GM10266 (cell line): ENCODE data around the gene NBEA.

Experiments
- DNase-seq: peaks from one replicate; pipeline ENCODE4 v3.0.0; 2012; ENCODE audit errors: extremely low spot score
- TF ChIP-seq, protein P1 (sequence below): IDR thresholded peaks from 2 replicates; pipeline ENCODE4 v1.5.1; 2012; ENCODE audit warnings: mild to moderate bottlenecking, low read depth; ENCODE audit not compliant: control insufficient read depth, insufficient read depth; ENCODE audit errors: missing control alignments

NBEA gene

DNA sequence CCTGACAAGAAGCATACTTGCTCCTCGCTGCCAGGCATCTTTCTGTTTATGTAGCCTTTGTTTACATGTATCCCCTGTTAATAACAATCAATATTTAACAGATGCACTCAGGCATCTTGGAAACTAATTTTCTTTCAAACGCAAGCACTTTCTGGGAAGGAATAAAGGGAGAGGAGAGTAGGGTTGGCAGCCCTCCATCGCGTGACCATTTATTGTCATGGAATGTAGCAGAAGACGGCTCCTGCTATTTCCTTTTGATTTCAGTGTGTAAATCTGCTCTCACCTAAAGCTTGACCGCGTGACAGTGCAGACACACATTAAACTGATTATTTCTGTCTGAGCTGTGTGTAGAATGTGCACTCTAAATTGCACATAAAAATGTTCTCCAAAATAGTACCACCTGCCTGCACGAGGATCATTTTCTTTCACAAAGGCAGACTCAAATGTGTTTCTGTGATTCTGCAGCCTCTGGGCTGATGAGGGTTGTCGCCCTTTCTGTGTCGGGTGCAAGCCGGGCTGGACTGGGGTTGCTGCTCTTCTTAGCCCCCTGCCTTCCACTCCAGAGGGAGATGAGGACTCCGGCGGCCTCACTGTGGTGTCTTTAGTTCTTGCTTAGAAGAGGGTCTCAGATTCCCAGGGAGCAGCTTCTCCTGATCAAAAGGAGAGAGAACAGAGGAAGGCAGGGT lies 757.9 kb downstream of the NBEA start:
- TF ChIP-seq, protein P1, sequence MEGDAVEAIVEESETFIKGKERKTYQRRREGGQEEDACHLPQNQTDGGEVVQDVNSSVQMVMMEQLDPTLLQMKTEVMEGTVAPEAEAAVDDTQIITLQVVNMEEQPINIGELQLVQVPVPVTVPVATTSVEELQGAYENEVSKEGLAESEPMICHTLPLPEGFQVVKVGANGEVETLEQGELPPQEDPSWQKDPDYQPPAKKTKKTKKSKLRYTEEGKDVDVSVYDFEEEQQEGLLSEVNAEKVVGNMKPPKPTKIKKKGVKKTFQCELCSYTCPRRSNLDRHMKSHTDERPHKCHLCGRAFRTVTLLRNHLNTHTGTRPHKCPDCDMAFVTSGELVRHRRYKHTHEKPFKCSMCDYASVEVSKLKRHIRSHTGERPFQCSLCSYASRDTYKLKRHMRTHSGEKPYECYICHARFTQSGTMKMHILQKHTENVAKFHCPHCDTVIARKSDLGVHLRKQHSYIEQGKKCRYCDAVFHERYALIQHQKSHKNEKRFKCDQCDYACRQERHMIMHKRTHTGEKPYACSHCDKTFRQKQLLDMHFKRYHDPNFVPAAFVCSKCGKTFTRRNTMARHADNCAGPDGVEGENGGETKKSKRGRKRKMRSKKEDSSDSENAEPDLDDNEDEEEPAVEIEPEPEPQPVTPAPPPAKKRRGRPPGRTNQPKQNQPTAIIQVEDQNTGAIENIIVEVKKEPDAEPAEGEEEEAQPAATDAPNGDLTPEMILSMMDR: no peak
- DNase-seq: no peak

GRCh38 chr13:35700671-35701070 lies 758.6 kb downstream of the NBEA start:
- DNase-seq: no peak

GRCh38 chr13:35702316-35702715 lies 760.2 kb downstream of the NBEA start:
- DNase-seq: no peak
- TF ChIP-seq, protein P1: no peak

More at GRCh38 chr13:35700671-35701070, 758.6 kb downstream of the NBEA start:
- TF ChIP-seq, protein P1: no peak

DNA sequence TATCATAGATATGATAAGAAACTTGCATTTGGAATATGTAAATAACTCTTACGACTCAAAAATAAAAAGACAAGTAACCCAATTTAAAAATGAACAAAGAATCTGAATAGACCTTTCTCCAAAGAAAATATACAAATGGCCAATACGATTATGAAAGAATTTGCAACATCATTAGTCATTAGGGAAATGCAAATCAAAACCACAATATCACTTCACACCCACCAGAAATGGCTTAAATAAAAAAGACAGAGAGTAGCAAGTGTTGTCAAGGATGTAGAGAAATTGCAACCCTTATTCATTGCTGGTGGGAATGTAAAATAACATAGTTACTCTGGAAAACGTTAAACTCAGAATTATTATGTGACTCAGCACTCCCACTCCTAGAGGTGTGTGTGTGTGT lies 761.0 kb downstream of the NBEA start:
- no peak for DNase-seq
- TF ChIP-seq, protein P1: no peak

GRCh38 chr13:35704331-35704730 lies 762.3 kb downstream of the NBEA start:
- DNase-seq: no peak
- TF ChIP-seq, protein P1: no peak

GRCh38 chr13:35706281-35706680 lies 764.2 kb downstream of the NBEA start:
- DNase-seq: no peak
- TF ChIP-seq, protein P1: no peak

DNA sequence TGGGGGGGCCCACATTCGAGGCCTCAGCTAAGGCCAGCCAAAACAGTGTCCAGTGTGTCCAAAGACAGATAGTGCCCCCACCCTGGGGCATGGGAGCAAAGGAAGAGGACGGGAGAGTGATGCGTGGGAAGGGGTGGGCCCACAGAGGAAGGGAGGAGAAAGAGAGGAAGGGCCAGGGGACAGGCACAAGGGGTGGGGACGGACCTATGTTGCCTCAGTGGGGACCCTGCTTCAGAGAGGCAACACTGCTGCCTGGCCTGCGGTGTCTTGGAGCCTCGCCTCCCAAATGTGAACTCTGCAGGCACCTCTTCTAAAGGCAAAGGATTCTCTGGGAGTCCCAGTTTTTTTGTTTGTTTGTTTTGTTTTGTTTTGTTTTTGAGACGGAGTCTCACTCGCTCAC lies 764.7 kb downstream of the NBEA start:
- TF ChIP-seq, protein P1: no peak
- no peak for DNase-seq
